PC-9 (cell line): Measurements from ENCODE around the gene CUL1. TPM values are rescaled to one million over a fixed set of nuclear protein-coding genes. Genes with fewer than 3 reads are reported as not detected.

Source experiments
- BruUV-seq: library from RNA; stranded (reverse); fragments of 400-500 nt; replicated peaks from 2 replicates; lab custom pipeline; 2021; lab: Mats Ljungman, UMichigan
- CTCF ChIA-PET: fragments of 300-600 bp; sonication (Branson Sonifier 250); formaldehyde crosslinking; loops from one replicate; lab custom pipeline; 2022; ENCODE audit warnings: antibody characterized with exemption; lab: Charles Lee
- POLR2A ChIA-PET: fragments of 300-600 bp; sonication (Branson Sonifier 250); formaldehyde crosslinking; loops from one replicate; lab custom pipeline; 2022; ENCODE audit warnings: antibody characterized with exemption; ENCODE audit not compliant: unreplicated experiment; lab: Charles Lee
- DNase-seq, 2 experiments: peaks; one replicate each; pipeline versions ENCODE4 v3.0.0 to v3.0.0-alpha.2; 2015 to 2022; ENCODE audit warnings: mixed read lengths in 1 of 2
- H2AFZ ChIP-seq: fragments of 200-600 bp; sonication (generic); 2 replicates; pipeline ENCODE4 v1.8.1; 2017; ENCODE audit warnings: antibody characterized with exemption
- H3F3A ChIP-seq: fragments of 200-600 bp; sonication (generic); 2 replicates; pipeline ENCODE4 v1.8.1; 2017; ENCODE audit warnings: antibody characterized with exemption, mild to moderate bottlenecking, low read depth; ENCODE audit not compliant: insufficient read depth
- H3K27ac ChIP-seq: fragments of 200-600 bp; sonication (generic); 2 replicates; pipeline ENCODE4 v1.6.1; 2016; ENCODE audit warnings: mixed run types
- H3K27me3 ChIP-seq: fragments of 200-600 bp; sonication (generic); 2 replicates; pipeline ENCODE4 v1.6.1; 2016; ENCODE audit warnings: low read depth, mixed run types; ENCODE audit not compliant: insufficient read depth
- H3K36me3 ChIP-seq: fragments of 200-600 bp; sonication (generic); 2 replicates; pipeline ENCODE4 v1.6.1; 2016; ENCODE audit warnings: low read depth, mixed run types
- H3K4me1 ChIP-seq: fragments of 200-600 bp; sonication (generic); replicated peaks from 2 replicates; pipeline ENCODE4 v1.6.1; 2016; ENCODE audit warnings: mixed run types; ENCODE audit not compliant: insufficient read depth
- H3K4me2 ChIP-seq: fragments of 200-600 bp; sonication (generic); 2 replicates; pipeline ENCODE4 v1.6.1; 2017; ENCODE audit warnings: mixed run types
- H3K4me3 ChIP-seq: fragments of 200-600 bp; sonication (generic); 2 replicates; pipeline ENCODE4 v1.6.1; 2016; ENCODE audit warnings: mixed run types
- H3K79me2 ChIP-seq: fragments of 200-600 bp; sonication (generic); 2 replicates; pipeline ENCODE4 v1.6.1; 2017; ENCODE audit warnings: low read depth, mixed run types
- H3K9me2 ChIP-seq: fragments of 200-600 bp; sonication (generic); 2 replicates; pipeline ENCODE4 v1.8.1; 2017; ENCODE audit warnings: mild to moderate bottlenecking; ENCODE audit not compliant: insufficient read depth
- H3K9me3 ChIP-seq: fragments of 200-600 bp; sonication (generic); 2 replicates; pipeline ENCODE4 v1.8.1; 2016; ENCODE audit warnings: low read depth; ENCODE audit not compliant: insufficient read depth
- H4K20me1 ChIP-seq: fragments of 200-600 bp; sonication (generic); 2 replicates; pipeline ENCODE4 v1.8.1; 2017; ENCODE audit not compliant: insufficient read depth
- CTCF ChIP-seq: fragments of 200-600 bp; sonication (generic); conservative IDR thresholded peaks from 2 replicates; pipeline ENCODE4 v1.6.1; 2017; ENCODE audit warnings: mixed run types, antibody characterized with exemption, mild to moderate bottlenecking, moderate library complexity
- EZH2 ChIP-seq: fragments of 200-600 bp; sonication (generic); IDR thresholded peaks from 2 replicates; pipeline ENCODE4 v1.8.0; 2017; ENCODE audit warnings: antibody characterized with exemption, low read depth
- intact Hi-C: fragments of 100-400 bp; cut with micrococcal nuclease; formaldehyde crosslinking; loops from one replicate; pipeline ENCODE4 v1.10.0; 2022; ENCODE audit not compliant: unreplicated experiment
- total RNA-seq: library from RNA; stranded (reverse); gene quantifications from 2 replicates; pipeline ENCODE4 v1.2.3, GENCODE V29; 2021

The CUL1 gene
- total RNA-seq, 1 experiment from 2014 or later = 78.3 TPM

- no peaks in the 10 kb centered on the region for H3K9me2 ChIP-seq
- peaks cover 83% of the 10 kb centered on the region for H3K79me2 ChIP-seq
- DNase-seq = no peak
Observed at GRCh38 chr7:148733496-148733895, 34.8 kb downstream of the CUL1 start.

GRCh38 chr7:148735141-148735540, 36.4 kb downstream of the CUL1 start:
- Histone ChIP-seq H3K4me2 (no peak overlapping the region), H4K20me1 (peaks cover 54% of the 10 kb centered on the region), H3K27me3 (no peaks in the 10 kb centered on the region), H3K9me3 (no peaks in the 10 kb centered on the region), H3K27ac (no peak overlapping the region), H3K4me1 (no peaks in the 10 kb centered on the region), H3F3A (no peaks in the 10 kb centered on the region), H3K9me2 (no peaks in the 10 kb centered on the region), H2AFZ (no peak overlapping the region), H3K4me3 (no peak overlapping the region), H3K79me2 (peaks cover 73% of the 10 kb centered on the region), H3K36me3 (peaks cover 22% of the 10 kb centered on the region)
- DNase-seq = no peak
- intact Hi-C loops = no loop called here
- BruUV-seq = no TSS peak
- ChIA-PET CTCF (no interaction called here), POLR2A (no interaction called here)
- TF ChIP-seq CTCF (no peak), EZH2 (no peak)

More at GRCh38 chr7:148733496-148733895, 34.8 kb downstream of the CUL1 start:
- BruUV-seq = no TSS peak
- intact Hi-C loops = no loop called here
- Histone ChIP-seq H3K27ac (no peak overlapping the region), H3K36me3 (peaks cover 22% of the 10 kb centered on the region), H3F3A (no peaks in the 10 kb centered on the region), H3K4me3 (no peak overlapping the region), H3K27me3 (no peaks in the 10 kb centered on the region), H4K20me1 (peaks cover 70% of the 10 kb centered on the region), H3K4me2 (no peak overlapping the region), H2AFZ (no peak overlapping the region), H3K9me3 (no peaks in the 10 kb centered on the region), H3K4me1 (no peaks in the 10 kb centered on the region)
- TF ChIP-seq CTCF = no peak
- TF ChIP-seq EZH2 = no peak
- POLR2A ChIA-PET = no interaction called here
- CTCF ChIA-PET = interaction anchor here (0.6 kb wide), 1 partner anchor 295 kb away, joined by 7 read pairs; the partner anchor contains the start of gene PDIA4

DNA sequence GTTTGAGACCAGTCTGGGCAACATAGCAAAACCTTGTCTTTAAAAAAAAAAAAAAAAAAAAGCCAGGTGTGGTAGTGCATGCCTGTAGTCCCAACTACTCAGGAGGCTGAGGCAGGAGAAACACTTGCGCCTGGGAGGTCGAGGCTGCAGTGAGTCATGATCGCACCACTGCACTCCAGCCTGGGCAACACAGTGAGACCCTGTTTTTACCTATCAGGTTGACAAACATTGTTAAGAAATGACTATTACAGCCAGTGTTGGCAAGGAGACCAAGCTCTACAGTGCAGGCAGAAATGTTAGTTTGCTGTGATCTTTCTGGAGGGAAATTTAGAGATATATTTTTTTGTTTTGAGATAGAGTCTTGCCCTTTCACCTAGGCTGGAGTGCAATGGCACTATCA, 37.3 kb downstream of the CUL1 start:
- CTCF ChIA-PET = no interaction called here
- no TSS peak for BruUV-seq
- peaks cover 76% of the 10 kb centered on the region for H3K79me2 ChIP-seq

More for the DNA sequence above, 37.3 kb downstream of the CUL1 start:
- H3K4me3 ChIP-seq = no peak overlapping the region
- peaks cover 45% of the 10 kb centered on the region for H4K20me1 ChIP-seq
- H3K27ac ChIP-seq = no peak overlapping the region
- H3K9me2 ChIP-seq = no peaks in the 10 kb centered on the region
- H3K9me3 ChIP-seq = no peaks in the 10 kb centered on the region
- H3K36me3 ChIP-seq = peaks cover 29% of the 10 kb centered on the region
- POLR2A ChIA-PET = no interaction called here
- DNase-seq = no peak
- H3F3A ChIP-seq = no peaks in the 10 kb centered on the region
- H3K4me2 ChIP-seq = no peak overlapping the region
- no peak overlapping the region for H2AFZ ChIP-seq
- no peak for TF ChIP-seq CTCF
- TF ChIP-seq EZH2 = no peak
- no peaks in the 10 kb centered on the region for H3K27me3 ChIP-seq
- no peaks in the 10 kb centered on the region for H3K4me1 ChIP-seq
- intact Hi-C loops = no loop called here
